Femur (tissue), 1 donor: ENCODE results near the gene INPP5K.

Source experiments
- DNase-seq: peaks from one replicate; pipeline ENCODE4 v3.0.0-alpha.2; 2017

Gene INPP5K

DNA sequence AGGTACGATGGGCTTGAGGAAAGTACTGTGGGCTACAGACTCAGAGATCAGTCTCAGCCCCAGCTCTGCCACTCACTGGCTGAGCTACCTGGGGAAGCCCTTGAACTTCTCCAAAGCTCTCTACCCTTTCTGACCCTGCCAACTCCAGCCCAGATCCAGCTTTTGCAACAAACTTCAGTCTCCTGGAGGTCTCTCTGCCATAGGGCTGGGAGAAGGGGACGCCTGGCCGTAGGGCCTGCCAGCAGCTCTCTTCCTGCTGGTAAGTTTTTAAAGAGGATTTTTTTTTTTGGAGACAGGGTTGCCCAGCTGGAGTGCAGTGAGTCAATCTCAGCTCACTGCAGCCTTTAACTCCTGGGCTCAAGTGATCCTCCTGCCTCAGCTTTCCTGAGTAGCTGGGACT lies 11.5 kb downstream of the INPP5K start:
- DNase-seq, result no peak

DNA sequence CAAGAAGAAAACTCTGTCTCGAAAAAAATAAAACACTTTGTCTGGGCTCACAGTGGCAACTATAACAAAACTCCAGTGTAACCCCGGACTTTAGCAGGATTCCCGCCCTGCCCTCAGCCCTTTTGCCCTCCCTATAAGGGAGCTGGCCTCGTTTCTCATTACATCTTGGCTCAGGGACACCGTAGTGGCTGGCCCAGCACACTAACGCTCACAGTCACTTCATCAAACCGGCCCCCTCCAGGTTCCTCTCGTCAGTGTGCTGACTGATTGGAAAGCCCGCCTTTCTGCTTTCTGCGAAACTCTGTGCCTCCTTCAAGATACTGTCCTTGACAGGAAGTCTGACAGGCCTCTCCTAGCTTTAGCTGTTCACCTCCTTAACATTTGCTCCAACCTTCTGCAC lies 12.7 kb downstream of the INPP5K start:
- no peak for DNase-seq

DNA sequence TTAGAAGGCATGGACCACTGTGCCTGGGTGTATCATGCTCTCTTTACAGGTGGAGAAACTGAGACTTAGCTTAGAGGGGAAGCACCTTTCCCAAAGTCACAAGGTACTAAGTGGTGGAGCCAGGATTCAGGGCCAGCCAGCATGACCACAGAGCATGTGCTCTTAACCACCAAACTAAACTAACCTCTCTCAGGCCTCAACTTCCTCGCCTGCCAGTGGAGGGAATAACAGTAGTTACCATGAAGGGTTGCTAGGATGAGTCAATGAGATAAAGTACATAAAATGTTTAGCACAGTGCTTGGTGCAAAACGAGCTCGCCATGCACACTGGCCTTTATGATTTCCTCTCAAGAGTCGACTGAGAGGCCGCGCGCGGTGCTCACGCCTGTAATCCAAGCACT lies 17.5 kb downstream of the INPP5K start:
- no peak for DNase-seq

DNA sequence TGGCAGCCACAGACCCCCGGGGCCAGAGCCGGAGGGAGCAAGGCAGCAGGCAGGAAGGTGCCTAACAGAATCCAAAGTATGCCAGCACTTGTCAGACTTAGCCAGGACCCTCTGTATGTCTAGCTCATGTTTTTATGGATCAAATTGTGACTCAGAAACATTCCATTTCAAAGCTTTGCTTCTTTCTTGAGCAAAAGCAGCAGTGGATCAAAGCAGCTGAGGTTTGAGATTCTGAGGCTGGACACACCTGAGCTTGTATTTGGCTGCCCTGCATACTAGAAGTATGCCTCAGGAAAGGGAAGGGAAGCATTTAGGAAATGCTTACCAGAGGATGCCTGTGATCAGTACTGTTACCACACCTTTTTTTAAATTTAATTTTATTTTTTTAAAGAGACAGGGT lies 18.2 kb downstream of the INPP5K start:
- DNase-seq, result no peak

DNA sequence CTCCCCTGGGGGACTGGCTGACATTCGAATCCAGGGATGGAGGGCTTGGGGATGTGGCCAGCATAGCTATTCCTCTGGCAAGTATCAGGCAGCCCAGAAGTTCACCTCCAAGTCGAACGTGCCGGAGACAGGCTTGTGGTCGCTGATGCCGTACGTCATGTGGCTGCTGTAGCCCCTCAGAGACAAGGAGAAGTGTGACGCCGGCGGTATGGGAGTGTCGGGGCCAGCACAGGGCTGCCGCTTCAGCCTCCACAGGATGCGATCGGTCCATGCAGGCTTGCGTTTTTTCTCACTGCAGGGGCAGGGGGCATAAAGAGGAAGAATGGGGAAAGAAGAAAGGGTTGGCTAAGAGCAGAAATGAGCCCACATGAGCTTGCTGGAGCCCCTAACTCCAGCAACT lies 18.6 kb downstream of the INPP5K start:
- DNase-seq, result no peak

DNA sequence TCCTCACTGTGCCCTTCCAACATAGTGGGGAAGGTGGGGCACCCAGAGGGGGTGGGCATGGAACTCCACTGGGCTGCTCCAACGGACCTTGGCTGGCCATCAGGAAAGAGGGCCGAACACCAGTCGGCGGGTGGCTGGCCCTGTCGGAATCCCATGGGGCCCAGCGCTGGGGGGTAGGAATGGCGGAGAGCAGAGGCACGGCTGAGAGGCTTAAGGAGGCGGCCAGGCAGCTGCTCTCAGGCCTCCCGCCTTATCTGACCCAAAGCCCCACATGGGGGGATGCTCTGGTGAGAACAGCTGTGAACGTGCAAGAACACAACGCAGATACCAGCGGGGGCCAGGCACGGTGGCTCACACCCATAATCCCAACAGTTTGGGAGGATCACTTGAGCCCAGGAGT lies 19.5 kb downstream of the INPP5K start:
- no peak for DNase-seq

DNA sequence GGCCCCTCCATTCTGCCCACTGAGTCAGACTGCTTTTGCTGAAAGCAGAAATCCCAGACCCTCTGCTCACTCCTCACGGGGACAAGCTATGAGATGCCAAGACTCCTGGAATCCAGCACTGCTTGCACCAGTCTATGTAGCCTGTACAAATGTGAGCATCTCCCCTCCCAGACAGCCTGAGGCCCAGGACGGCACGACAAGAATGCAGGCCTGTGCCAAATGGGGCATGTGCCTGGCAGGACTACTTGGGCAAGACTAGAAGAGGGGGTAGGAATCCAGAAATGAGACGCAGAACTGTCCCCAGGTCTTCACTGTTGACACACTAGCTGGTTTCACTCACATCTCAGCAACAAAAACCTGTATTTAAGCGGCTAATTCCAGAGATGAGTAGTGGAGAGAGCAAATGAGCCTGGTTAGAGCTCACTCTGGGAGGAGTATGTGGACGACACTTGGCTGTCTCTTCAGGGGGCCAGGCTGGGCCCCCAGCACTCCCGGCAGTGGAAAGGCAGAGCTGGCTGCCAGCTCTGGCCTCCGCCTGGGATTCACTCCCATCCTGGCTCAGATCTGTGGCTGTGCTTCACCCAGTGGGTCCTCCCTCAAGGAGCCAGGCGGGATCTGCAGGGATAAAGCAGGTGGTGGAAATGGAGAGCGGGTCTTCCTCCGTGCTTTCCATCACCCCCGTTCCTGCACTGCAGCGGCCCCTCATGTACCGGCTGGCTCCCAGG lies 21.0 kb downstream of the INPP5K start:
- DNase-seq, result peak; percentile 83

DNA sequence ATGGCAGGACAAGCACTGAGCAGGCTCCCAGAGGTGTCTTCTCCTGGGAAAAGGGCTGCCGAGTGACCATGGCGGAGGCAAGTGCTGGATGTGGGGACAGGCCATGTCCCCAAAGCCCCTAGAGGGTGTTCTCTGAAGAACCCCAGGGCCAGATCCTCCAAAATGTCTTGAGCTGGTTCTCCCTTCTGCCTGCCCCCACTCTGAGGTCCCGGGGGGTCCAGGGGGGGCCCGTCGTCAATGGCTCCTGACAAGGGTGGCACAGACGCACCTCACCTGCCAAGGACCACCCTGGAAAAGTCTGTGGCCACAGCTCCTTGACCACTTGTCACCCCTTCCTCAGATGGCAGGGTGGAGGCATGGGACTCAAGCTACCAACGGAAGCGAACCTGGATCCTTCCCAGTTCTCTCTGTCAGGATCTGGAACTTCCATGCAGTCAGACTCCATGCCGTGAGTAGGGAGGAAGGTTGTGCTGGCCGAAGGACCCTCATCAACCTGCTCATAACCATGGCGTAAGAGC lies 21.6 kb downstream of the INPP5K start:
- DNase-seq, result no peak

DNA sequence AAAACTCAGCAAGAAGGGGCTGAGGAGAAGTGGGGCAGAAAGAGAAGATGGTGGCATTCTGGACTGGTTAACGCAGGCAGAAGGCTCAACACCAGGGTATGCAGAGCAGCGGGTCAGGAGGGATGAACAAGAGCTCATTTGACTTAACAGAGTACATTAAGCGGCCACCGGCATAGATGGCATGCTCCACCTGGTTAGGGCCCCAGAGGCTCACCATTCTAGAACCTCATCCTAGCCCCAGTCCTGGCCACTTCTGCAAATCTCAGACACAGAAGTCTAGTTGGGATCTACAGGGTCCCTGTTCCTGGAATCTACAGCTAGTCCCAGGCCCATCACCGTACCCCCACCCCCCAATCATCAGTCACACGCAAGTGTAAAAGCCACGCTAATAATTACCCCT lies 22.2 kb downstream of the INPP5K start:
- no peak for DNase-seq

DNA sequence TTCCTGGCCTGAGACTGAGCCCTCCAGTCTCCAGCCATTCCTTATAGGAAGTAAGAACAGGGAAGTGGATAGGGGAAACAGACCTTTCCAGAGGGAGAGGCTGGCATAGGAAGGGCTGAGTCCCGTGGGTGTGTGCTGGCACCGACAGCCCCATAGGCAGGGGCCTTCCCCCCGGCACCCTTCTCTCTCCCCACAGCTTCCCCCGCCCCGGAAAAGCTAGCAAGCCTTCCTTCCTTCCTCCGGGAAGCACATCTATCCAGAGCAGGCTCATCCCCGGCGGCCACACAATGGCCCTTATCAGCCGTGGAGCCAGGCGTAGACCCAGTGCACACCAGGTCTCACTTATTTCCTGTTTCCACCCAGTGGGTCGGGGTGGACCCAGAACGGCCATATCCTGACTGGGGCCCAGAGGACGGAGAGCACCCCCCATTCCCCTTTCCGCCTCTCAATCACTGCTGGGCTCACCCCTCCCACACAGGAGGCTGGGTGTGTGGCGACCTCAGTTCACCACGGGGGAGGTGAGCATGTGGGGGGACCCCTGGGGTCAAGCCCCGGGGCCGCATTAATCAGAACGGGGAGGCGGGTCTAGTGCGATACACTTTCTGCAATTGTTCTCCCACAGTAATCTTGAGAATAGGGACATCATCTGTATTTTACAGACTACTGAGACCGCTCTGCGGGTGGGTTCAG lies 23.0 kb downstream of the INPP5K start:
- no peak for DNase-seq

DNA sequence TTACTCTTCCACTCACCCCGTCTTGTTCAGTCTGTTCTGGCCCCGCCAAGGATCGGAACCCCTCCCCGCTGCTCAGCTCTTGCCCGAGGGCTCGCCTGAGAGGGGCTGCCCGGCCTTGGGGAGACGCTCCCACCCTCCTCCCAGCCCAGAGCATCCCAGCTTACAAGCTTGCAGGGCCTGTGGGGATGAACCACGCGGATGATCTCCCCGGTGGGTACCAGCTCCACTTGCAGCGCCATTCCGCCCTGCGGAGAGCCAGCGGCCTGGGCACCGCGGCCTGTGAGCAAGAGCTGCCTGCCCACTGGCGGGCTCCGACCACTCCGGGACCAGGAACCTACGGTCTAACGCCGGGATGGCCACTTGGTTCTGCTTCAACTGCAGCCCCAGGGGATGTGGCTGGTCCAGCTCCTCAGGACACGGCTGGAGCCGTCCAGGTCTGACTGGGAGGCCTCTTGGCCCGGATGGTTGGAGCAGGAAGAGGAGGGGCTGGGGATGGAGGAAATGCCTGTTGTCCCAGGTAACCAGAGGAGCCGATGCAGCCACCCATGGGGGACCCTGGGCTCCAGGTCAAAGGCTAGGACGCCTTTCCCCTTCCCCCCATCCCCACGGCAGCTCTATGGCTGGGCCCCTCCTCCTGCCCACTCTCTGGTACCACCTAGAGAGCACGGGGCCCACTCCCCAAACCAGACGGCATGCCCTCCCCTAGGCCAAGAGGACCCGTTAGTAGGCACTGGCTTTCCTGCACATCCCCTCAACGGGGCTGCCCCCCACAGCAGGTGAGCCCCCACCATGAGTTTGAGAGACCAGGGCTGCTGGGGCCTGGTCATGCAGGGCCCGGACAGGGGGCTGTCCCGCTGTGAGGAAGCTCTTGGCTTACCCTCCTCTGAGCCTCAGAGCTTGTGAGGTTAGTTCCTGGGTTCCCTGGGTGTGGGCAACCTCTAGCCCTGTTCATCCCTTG lies 23.9 kb downstream of the INPP5K start, which contains the start of gene MYO1C:
Gene MYO1C, minus strand, starts transcription at position 438 of the 958 bp plus-strand sequence. Its CDS starts 199 bp downstream, at position 239.
- DNase-seq, result no peak

DNA sequence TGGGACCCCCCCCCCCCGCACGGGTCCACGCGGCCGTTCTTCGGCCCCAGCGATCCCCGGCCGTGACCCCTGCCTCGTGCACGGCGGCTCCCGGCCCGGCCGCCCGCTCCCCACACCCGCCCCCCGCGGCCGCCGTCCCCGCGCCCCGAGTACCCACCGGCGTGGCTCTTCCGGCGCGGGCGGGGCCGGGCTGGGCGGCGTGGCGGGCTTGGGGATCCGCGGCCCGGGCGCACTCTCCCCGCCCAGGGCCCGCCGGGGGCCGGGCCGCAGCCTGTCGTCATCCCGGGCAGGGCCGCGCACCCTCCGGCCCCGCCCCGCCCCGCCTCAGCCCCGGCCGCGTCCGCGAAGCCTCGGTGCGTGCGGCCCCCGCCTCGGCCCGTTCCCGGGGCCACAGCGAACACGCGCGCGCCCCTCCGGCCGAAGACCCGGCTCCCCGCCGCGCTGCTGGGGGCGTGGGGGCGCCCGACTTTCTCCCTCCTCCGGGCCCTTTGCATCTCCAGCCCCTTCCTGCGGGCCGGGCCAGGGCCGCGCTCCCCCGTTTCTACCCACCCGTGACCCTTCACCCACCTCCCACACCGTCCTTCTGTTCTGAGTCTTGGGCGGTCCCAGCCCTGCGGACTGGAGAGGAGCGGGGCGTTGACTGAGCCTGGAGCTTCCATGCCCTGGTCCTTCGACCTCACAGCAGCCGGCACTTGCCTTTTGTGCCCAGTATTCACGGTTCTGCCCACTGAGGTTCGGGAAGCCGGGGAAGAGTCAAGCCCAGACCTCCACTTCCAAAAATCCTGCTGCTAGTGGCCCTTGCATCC lies 24.8 kb downstream of the INPP5K start:
- DNase-seq, result peak; percentile 76

DNA sequence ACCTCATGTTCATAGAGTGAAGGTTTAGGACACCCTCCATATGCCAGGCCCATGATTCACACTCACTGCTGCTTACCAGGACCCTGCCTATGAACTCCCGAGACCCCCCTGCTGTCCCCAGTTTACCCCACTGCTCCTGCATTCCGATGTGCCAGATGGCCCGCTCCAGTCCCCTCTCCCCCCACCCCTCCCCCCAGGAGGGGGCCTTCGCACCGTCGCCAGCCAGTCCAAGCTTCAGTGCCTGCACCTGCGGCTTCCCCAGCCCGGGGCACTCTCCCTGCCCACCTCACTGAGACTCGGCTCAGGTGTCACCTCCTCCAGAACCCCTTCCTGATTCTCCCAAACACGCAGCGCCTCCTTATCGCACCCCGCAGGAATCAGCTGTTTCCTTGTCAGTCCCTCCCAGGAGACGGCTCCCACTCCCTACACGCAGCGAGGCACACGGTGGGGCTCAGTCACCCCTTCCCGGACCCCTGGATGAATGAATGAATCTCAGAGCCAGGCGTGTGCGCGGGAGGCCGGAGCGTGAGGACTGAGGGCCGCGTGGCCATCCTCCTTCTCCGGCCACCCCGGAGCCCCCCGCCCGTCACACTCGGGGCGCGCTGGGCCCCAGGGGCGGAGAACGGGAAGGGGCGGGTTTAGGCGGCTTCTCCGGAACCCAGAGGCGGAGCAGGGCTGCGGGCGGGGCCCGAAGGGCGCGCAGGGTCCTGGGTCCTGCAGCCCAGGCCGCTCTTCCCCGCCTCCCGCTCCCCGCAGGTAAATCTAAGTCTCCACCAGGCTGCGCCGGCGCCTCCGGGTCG lies 25.6 kb downstream of the INPP5K start:
- DNase-seq, result peak; percentile 83

DNA sequence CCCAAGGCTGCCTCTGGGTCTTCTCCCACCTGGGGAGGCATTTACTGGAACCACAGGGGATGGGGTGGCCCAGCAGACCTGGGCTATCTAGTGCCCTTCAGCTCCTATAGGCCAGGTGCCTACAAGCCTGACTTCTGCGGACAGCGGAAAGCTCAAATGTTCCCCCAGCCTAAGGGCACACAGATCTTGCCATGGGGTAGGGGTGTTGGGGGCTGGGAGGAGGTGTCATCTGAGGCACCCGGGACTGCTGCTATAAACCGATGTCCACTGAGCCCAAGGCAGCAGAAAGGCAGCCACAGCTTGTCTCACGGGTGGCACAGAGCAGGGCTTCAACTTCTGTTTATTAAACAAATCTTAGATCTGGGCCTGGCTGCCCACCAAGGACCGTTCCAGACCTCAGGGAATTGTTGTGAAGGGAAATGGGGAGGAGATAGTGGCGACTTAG lies 27.6 kb downstream of the INPP5K start:
- peak; percentile 43 for DNase-seq

DNA sequence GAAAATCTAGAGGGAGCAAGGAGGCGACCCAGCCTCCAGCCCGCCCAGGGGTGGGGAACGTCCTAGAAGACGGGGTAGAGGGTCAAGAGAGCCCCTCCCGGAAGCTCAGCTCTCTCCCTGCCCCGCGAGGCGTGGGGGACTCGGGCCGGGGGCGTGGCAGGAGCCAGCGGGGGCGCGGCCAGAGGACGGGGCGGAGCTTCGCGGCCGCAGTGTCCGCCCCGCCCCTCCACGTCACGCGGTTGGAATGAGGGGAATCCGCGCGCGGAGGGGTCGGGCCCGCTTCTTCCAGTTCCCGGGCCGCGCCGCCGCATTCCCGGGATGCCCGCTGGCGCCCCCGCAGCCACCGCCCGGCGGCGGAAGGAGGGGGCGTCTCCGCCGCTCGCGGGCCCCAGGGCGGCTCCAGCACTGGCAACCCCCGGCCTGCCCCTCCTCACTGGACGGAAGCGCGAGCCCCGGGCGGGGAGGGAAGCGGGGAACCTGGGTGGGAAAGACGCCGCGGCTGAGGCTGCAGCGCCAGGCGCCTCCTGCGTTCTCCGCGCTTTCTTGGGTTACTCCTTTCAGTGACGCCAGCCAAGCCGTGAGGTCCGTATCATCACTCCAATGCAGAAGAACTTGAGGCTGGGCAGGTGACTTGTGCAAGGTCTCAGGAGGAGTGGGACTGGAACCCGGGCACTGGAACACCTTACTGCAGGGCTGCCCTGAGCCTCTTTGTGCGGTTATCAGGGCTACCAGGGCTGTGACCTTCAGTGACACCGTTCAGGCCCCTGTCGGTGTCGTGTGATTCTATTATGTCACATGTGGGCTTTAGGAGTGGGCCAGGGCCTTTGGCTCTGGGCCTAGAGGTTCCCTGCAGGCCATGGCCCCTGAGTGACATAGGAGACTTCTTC lies 28.2 kb downstream of the INPP5K start:
- DNase-seq, result peak; percentile 92

DNA sequence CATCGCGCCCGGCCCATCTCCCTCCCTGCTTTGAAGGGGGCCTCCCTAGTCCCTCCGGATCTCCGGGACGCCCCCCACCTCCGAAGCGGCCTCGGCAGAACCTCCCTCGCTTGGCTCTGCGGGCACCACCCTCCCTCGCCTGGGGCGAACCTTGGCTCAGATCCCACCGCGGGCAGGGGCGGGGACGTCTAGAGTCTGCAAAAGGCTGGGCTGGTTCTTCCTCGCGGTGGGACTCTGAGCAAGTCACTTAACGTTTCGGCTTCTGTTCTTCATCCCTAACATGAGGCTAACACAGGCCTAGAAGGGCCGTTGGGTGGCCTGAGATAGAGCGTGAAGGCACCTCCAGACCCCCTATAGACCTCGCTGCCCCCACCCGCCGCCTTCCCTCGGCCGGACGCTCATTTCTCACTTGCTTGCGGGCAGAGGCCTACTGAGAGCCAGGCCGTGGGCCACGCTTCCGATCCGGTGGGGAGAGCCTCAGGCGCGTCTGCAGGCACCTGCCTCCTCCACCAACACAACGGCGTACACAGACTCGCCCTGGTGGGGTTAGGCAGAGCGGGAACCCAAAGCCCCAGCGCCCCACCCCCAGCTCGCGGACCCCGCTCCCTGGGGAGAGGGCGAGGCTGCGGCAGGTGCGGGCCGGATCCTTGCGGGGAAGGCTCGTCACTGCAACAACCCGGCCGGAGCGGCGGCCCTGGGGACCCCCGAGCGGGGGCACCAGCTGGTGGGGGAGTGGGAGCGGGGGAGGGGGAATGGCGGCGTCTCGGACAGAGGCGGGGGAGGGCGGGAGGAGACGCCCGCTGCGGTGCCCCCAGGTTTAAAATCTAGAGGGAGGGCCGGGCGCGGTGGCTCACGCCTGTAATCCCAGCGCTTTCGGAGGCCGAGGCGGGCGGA lies 29.4 kb downstream of the INPP5K start:
- peak; percentile 88 for DNase-seq

DNA sequence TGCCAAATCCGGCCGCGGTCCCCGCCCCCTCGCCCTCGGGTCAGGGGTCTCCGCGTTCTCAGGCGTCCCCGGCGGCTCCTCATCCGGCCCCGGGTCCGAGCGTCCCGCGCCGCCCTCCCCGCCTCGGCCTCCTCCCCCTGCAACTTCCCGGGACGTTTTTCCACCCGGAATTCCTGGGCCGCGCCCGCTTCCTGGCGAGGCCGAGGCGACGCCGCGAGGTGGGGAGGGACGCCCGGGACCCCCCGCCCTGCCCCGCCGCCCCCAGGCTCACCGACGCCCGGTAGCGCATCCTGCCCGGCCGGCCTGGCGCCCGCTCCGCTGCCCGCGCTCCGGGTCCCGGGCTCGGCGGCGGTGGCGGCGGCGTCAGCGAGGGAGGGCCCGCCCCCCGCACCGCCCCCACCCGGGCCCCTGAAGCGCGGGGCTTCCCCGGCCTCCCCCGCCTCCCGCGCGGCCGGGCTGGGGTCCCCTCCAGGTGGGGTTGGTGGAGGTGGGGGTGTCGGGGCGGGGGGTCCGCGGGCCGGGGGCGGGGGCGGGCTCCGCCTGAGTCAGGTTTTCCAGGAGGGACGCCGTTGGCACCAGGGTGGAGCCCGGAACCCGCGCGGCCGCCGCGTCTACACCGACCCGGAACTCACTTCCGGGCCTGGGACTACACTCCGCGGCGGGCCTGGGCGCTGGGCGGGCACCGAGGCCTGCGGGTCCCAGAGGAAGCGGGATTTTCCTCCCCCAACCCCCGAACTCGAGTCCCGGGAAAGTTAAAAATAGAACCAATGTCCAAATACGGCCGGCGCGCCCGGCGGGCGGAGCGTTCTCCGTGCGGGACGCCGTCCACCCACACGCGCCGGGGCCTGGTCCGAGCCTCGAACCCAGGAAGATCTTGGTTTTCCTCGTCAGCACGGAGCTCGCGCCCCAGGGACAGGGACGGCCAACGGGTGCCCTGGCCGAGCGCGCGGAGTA lies 30.7 kb downstream of the INPP5K start:
- peak; percentile 82 for DNase-seq
